SK-N-MC (cell line): Measurements from ENCODE around the gene ZNF200.
A peak's percentile ranks its signal among the peaks of the same experiment; 100 is the strongest.

Source experiments
- DNase-seq: peaks from one replicate; pipeline ENCODE4 v3.0.0-alpha.2; 2011; ENCODE audit warnings: low read depth, low spot score
- H3K27ac ChIP-seq: fragments of 200-600 bp; sonication (generic); 2 replicates; pipeline ENCODE4 v1.5.1; 2016; ENCODE audit warnings: mixed run types
- H3K36me3 ChIP-seq: fragments of 200-600 bp; sonication (generic); 2 replicates; pipeline ENCODE4 v1.6.1; 2017; ENCODE audit warnings: antibody characterized with exemption, low read length, mixed read lengths; ENCODE audit not compliant: insufficient read depth
- H3K4me3 ChIP-seq: fragments of 200-600 bp; sonication (generic); 2 replicates; pipeline ENCODE4 v1.5.1; 2016
- H3K9ac ChIP-seq: fragments of 200-600 bp; sonication (generic); 2 replicates; pipeline ENCODE4 v1.8.0; 2017; ENCODE audit warnings: mixed run types, mixed read lengths; ENCODE audit not compliant: insufficient read length
- H3K9me3 ChIP-seq: fragments of 200-600 bp; sonication (generic); 2 replicates; pipeline ENCODE4 v1.6.1; 2017; ENCODE audit warnings: low read depth, mild to moderate bottlenecking, antibody characterized with exemption, low read length, moderate library complexity, mixed read lengths
- EZH2 ChIP-seq: fragments of 200-600 bp; sonication (generic); IDR thresholded peaks from one replicate; pipeline ENCODE4 v1.6.1; 2017; ENCODE audit warnings: antibody characterized with exemption
- FOXP2 ChIP-seq: optimal IDR thresholded peaks from 2 replicates; pipeline ENCODE3; 2011; ENCODE audit warnings: mild to moderate bottlenecking, moderate library complexity; ENCODE audit not compliant: insufficient read depth; ENCODE audit errors: extremely low read length, control extremely low read depth
- POLR2AphosphoS5 ChIP-seq: IDR thresholded peaks from 2 replicates; pipeline ENCODE4 v1.6.1; 2012; ENCODE audit warnings: mild to moderate bottlenecking, low read depth, low read length, borderline replicate concordance

The ZNF200 gene

DNA sequence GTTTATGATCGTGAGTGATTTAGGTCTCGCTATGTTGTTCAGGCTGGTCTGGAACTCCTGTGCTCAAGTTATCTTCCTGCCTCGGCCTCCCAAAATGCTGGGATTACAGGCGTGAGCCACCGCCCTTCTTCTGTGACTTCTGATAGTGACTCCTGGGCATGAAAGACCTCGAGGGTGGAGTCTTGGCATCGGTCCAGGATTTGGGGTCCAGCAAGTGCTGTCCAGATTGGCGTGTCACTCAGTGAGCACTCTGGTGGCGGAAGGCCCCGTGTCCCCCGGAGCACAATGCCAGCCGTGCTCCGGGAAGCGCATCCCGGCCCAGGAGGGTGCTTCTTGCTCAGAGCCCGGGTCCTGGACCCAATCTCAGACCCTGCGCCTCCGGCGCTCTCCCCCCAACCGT is 40.2 kb downstream of the ZNF200 start:
- H3K4me3 ChIP-seq: no peak overlapping the region
- no peak overlapping the region for H3K9ac ChIP-seq
- no peak overlapping the region for H3K27ac ChIP-seq
- H3K36me3 ChIP-seq: no peaks in the 10 kb centered on the region
- H3K9me3 ChIP-seq: no peaks in the 10 kb centered on the region
- TF ChIP-seq EZH2: no peak
- no peak for TF ChIP-seq POLR2AphosphoS5
- TF ChIP-seq FOXP2: no peak
- DNase-seq: no peak

DNA sequence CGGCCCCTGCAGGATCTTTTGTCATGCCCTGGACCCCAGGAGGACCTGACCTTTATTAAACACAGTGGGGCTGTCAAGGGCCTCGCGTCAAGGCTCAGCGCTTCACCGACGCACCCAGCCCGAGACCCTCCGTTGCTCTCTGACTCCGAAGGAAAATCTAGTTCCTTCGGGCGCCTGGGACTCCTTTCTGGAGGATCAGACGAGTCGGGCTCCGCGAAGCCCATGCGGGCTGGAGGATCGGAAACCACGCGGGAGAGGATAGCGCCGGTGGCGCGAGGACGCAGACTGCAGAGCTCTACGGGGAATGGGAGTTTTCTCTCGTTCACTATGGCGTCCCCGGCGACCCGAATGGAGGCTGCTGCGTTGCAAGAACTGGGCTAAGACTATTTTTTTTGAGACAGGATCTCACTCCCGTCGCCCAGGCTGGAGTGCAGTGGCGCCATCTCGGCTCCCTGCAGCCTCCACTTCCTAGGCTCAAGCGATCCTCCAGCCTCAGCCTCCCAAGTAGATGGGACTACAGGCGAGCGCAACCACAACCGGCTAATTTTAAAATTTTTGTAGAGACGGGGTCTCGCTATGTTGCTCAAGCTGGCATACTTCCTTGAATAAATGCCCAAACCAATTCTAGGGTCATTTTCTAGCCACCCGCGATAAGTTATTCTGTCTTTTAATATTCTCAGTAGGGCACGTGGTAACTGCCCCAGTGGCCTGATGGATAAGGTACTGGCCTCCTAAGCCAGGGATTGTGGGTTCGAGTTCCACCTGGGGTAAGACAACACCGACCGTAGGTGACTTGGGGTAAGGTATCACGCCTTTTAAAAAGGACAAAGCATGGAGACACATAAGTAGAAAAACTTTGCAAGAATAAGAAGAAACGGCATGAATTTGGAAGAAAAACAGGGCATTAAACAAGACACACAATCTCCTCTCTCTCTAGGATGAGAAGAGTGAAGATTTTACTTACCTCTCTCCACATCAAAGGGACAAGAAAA is 41.4 kb downstream of the ZNF200 start:
- H3K36me3 ChIP-seq: no peaks in the 10 kb centered on the region
- no peak overlapping the region for H3K4me3 ChIP-seq
- TF ChIP-seq FOXP2 (no peak), EZH2 (no peak), POLR2AphosphoS5 (no peak)
- no peak overlapping the region for H3K9ac ChIP-seq
- H3K27ac ChIP-seq: no peak overlapping the region
- no peaks in the 10 kb centered on the region for H3K9me3 ChIP-seq
- no peak for DNase-seq

DNA sequence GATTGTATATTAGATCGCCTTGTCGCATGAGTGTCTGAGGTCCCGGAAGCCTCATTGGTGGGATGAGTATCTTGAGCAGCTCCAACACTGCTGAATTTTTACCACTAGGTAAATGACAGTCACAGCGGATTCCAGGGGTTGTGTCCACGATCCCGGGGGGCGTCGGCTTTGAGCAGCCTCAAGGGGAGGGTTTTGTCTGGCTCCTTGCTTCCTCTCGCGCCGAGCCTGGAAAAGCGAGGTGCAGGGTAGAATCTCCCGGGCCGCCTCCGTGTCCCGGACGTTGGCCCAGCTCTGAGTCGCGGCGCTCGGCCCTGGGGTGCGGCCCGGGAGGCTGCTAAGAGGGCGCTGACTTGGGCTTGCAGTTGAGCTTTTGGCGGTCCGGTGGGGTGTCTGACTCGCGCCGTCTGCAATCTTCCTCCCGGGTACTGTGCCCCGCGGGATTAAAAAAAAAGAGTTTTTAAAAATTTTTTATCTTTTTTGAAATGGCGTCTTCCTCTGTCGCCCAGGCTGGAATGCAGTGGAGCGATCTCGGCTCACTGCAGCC is 42.4 kb downstream of the ZNF200 start:
- H3K36me3 ChIP-seq: no peaks in the 10 kb centered on the region
- no peak overlapping the region for H3K9ac ChIP-seq
- no peaks in the 10 kb centered on the region for H3K9me3 ChIP-seq
- H3K27ac ChIP-seq: no peak overlapping the region
- no peak for DNase-seq
- TF ChIP-seq EZH2 (no peak), POLR2AphosphoS5 (no peak), FOXP2 (no peak)
- no peak overlapping the region for H3K4me3 ChIP-seq

DNA sequence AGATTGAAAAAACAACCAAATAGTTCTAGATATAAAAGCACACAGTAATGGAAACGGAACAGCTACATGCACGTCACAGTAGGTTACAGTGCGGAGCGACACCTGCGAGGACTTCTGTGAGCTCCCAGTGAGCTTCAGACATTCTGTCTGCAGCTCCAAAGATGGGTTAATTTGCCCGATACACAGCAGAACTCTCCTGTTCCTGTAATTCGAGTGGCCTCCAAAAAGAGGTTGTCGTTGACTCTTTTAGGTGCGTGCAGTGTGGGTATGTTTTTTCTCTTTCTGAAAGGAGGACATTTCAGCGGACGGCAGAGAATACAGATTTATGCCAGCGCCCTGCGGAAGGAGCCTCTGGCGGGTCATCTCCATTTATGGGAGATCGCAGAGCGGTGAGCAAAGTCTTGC is 44.0 kb downstream of the ZNF200 start:
- Histone ChIP-seq H3K27ac (no peak overlapping the region), H3K9me3 (no peaks in the 10 kb centered on the region), H3K36me3 (no peaks in the 10 kb centered on the region), H3K4me3 (peak overlapping the region; percentile 98), H3K9ac (peak overlapping the region; percentile 34)
- TF ChIP-seq POLR2AphosphoS5 (no peak), FOXP2 (no peak), EZH2 (no peak)
- no peak for DNase-seq

DNA sequence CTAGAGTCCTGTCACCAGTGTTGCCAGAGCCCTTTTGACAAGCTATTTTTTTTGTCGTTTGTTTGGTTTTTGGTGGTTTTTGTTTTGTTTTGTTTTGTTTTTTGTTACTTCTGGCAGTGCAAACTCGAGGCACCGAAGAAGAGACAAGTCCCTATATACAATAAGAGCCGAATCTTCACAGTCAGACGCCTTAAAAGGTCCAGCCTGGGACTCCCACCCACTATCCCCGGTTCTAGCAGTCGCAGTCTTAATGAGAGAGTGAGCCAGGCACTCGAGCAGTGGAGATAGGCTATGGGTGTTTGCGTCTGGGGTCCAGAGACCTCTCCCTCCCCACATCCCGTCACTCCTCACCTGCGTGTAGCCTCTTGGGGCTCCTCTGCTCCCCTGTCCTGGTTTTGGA is 45.1 kb downstream of the ZNF200 start:
- H3K4me3 ChIP-seq: peak overlapping the region; percentile 98
- H3K36me3 ChIP-seq: no peaks in the 10 kb centered on the region
- H3K27ac ChIP-seq: no peak overlapping the region
- DNase-seq: no peak
- H3K9ac ChIP-seq: no peak overlapping the region
- no peaks in the 10 kb centered on the region for H3K9me3 ChIP-seq
- TF ChIP-seq POLR2AphosphoS5: no peak
- no peak for TF ChIP-seq FOXP2
- TF ChIP-seq EZH2: no peak

DNA sequence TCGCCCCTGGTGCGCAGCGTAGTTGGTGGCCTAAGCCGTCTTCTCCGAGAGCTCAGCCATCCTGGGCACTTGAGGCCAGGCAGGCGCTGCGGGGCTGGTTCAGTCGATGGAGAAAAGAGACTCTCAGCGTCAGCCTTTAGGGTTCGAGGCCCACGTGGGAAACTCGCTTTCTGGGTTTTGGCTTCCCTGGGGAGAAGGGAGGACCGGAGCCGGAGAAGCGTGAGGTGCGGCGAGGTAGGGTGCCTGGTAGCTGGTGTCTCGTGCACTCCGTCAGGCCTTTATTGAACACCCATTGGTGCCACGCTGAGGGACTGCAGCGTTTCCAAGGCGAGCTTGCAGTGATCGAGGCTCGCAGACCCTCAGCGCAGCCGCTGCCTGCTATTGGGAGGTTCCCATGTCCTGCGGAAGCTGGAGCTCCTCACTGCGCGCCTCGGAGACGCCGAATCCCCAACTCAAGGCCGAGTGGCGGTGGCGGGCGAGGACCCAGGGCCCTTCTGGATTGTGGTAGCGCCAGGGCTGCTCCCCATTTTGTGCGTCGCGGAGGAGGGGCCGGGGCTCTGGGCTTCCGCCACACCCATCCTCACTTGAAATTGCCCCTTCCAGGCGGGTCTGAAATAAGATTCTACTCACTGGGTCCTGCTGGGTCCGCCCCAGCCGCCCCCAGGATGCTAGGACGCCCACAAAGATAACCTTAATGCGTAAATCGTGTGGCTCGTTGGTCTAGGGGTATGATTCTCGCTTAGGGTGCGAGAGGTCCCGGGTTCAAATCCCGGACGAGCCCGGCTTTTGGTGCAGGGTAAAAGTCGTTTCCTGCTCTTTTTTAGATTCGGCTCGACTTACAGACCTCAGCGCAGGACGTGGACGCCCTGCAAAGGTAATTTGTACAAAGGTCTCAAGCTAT is 45.8 kb downstream of the ZNF200 start:
- Histone ChIP-seq H3K27ac (peak overlapping the region; percentile 38; the same call in 1 of the 2 replicates), H3K9me3 (no peaks in the 10 kb centered on the region), H3K36me3 (no peaks in the 10 kb centered on the region), H3K9ac (peak overlapping the region; percentile 81), H3K4me3 (peak overlapping the region; percentile 98)
- DNase-seq: peak; percentile 61
- TF ChIP-seq EZH2: no peak
- TF ChIP-seq POLR2AphosphoS5: peak; percentile 56; the same call in 1 of the 2 replicates
- TF ChIP-seq FOXP2: no peak

DNA sequence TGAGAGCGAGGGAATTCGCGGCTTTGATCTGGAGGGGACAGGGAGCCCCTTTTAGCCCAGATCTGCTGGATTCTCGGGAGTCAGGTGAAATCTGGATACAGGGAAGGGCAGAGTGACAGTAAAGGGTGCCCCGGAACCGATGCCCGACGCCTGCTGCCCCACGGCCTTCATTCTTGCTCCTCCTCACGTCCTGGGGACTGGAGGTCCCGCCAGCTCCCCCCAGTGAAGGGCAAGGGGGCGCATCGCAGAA is 46.4 kb downstream of the ZNF200 start:
- peak overlapping the region; percentile 98 for H3K4me3 ChIP-seq
- H3K27ac ChIP-seq: peak overlapping the region; percentile 38; the same call in 1 of the 2 replicates
- DNase-seq: no peak
- no peaks in the 10 kb centered on the region for H3K9me3 ChIP-seq
- TF ChIP-seq FOXP2: no peak
- no peak for TF ChIP-seq EZH2
- TF ChIP-seq POLR2AphosphoS5: no peak
- H3K9ac ChIP-seq: peak overlapping the region; percentile 81
- no peaks in the 10 kb centered on the region for H3K36me3 ChIP-seq
